Measurements from ENCODE around the gene SPINK7.
"Not testable (repeated sequence)": the region's sequence is repeated elsewhere in the genome, so short reads cannot be mapped to it uniquely, and the experiment has no call there.

The SPINK7 gene

DNA sequence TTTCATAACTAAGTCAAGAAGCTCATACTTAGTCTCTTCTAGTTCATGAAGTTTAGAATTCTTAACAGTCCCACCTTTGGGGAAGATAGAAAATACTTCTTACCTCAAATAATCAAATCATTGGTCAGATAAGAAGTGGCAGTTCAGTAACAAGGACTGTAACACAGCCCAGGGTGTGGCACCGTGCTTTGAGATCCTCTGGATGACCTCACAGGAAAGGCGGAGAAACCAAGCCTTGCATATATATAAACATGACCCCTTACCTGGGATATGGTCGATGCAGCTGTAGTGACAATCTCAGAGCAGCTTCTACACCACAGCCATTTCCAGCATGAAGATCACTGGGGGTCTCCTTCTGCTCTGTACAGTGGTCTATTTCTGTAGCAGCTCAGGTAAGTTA, at the start of gene SPINK7:
Gene SPINK7, plus strand, starts transcription at position 271 of the 400 bp plus-strand sequence. Its CDS starts 61 bp downstream, at position 332.
- H3K27ac ChIP-seq: no peak within 1 kb of the TSS
- TF ChIP-seq, protein P1, sequence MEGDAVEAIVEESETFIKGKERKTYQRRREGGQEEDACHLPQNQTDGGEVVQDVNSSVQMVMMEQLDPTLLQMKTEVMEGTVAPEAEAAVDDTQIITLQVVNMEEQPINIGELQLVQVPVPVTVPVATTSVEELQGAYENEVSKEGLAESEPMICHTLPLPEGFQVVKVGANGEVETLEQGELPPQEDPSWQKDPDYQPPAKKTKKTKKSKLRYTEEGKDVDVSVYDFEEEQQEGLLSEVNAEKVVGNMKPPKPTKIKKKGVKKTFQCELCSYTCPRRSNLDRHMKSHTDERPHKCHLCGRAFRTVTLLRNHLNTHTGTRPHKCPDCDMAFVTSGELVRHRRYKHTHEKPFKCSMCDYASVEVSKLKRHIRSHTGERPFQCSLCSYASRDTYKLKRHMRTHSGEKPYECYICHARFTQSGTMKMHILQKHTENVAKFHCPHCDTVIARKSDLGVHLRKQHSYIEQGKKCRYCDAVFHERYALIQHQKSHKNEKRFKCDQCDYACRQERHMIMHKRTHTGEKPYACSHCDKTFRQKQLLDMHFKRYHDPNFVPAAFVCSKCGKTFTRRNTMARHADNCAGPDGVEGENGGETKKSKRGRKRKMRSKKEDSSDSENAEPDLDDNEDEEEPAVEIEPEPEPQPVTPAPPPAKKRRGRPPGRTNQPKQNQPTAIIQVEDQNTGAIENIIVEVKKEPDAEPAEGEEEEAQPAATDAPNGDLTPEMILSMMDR (conservative IDR thresholded peaks at IDR 0.05): no peak

DNA sequence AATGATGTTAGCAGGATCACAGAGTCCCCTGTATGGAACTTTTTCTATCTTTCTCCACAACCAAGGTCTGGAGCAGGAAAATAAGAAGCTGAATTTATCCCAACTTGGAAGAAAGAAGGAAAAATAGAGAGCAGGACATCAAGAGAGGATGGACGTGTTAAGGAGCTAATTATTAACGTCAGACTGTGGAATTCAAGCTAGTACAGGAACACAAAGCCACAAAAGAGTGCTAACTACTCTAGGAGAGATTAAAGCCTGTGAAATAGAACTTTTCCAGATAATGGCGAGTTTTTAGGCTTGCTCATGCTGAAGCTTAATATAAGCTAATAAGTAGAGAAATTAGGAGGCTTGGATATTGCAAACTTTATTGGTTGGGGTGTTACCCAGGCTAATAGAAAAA, 44.3 kb upstream of the SPINK7 start:
- TF ChIP-seq, protein P1 (conservative IDR thresholded peaks at IDR 0.05): no peak

DNA sequence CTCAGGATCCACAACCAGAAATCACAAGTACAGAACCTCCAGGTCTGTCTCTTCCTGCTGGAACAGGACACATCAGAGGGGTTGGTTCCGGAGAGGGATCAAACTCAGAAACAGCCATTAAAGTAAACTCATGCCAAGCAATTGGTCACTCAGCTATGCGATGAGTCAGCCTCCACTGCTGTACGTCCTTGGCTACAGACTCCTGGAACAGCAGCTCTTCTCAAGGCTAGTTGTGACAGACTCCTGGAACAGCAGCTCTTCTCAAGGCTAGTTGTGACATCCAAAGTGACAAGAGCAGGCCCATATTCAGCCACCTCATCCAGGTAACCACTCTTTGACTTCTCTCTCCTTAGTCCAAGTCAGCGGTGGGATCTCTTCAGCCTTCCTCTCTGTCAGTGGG, 43.7 kb upstream of the SPINK7 start, which contains the start of gene SPINK13:
Gene SPINK13, plus strand, starts transcription at position 229 of the 400 bp plus-strand sequence. CDS start 1,279 bp downstream, outside the sequence.
- TF ChIP-seq, protein P1 (conservative IDR thresholded peaks at IDR 0.05): no peak
- H3K27ac ChIP-seq: no peak within 1 kb of the TSS

More for the DNA sequence above, 44.3 kb upstream of the SPINK7 start:
- no peak overlapping the region for H3K27ac ChIP-seq

DNA sequence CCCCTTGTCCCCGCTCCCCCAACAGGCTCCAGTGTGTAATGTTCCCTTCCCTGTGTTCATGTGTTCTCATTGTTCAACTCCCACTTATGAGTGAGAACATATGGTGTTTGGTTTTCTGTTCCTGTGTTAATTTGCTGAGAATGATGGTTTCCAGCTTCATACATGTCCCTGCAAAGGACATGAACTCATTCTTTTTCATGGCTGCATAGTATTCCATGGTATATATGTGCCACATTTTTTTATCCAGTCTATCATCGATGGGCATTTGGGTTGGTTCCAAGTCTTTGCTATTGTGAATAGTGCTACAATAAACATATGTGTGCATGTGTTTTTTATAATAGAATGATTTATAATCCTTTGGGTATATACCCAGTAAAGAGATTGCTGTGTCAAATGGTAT, 37.1 kb upstream of the SPINK7 start:
- not testable (repeated sequence) for H3K27ac ChIP-seq

DNA sequence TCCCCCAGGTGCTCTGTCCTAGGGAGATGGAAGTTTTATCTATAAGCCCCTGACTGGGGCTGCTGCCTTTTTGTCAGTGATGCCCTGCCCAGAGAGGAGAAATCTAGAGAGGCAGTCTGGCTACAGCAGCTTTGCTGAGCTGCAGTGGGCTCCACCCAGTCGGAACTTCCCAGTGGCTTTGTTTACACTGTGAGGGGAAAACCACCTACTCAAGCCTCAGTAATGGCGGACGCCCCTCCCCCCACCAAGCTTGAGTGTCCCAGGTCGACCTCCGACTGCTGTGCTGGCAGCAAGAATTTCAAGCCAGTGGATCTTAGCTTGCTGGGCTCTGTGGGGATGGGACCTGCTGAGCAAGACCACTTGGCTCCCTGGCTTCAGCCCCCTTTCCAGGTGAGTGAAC, 31.3 kb upstream of the SPINK7 start:
- H3K27ac ChIP-seq: not testable (repeated sequence)

DNA sequence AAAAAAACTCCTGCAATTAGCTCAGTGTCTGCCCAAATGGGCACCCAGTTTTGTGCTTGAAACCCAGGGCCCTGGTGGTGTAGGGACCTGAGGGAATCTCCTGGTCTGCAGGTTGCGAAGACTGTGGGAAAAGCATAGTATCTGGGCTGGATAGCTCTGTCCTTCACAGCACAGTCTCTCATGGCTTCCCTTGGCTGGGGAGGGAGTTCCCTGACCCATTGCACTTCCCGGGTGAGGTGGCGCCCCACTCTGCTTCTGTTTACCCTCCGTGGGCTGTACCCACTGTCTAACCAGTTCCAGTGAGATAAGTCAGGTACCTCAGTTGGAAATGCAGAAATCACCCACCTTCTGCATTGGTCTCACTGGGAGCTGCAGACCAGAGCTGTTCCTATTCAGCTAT, 30.9 kb upstream of the SPINK7 start:
- not testable (repeated sequence) for H3K27ac ChIP-seq

DNA sequence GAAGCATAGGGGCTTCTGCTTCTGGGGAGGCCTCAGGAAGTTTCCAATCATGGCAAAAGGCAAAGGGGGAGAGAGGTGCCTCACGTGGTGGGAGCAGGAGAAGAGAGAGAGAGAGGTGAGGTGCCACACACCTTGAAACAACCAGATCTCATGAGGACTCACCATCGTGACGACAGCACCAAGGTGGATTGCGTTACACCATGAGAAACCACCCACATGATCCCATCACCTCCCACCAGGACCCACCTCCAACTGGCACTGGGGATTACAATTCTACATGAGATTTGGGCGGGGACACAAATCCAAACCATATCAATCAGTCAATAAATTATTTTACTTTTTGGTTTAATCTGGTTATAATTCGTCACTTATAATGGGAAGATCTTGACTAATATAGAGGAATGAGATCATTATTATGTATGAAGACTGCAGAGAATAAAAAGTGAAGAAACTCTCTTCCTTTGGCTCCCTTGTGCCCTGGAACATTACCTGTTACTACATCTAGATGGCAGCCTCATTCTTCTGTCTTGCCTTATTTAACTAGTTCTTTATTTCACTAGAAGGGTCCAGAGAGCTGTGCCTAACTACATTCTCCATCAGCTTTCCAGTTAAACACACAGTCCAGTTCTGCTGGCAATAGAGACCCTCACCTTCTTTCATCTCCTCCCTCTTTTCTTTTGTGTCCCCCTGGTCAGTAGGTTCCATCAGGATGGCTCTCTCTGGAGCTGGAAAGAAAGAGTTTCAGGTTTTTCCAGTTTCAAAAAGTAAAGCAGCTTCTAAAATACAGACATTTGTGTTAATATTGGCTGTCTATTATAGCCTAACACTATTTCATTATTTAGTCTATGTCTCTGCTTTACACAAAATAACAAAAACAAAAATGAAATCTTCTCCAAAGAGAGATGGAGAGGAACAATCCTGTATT, 21.7 kb upstream of the SPINK7 start:
- H3K27ac ChIP-seq: peak overlapping the region; percentile 9; the same call in 1 of the 2 replicates
- TF ChIP-seq, protein P1 (conservative IDR thresholded peaks at IDR 0.05): peak; percentile 82

DNA sequence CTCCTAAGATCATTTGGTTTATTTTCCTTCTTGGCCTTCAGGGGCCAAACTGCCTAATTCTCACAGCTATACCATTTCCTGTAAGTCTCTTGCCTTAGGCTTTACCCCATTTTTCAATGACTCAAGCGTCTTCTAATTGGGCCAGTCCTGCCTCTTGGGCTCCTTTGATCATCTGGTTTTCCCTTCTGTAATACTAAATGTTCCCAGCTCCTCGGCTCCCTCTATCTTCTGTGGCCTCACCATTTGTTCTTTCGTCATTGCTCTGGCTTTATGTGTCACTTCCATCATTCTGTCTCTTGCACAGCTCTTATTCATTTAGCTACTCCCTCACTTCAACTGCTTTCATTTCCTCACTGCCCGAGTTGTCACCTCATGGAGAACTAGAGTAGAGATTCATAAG, 14.5 kb upstream of the SPINK7 start:
- no peak overlapping the region for H3K27ac ChIP-seq
- TF ChIP-seq, protein P1 (conservative IDR thresholded peaks at IDR 0.05): no peak

DNA sequence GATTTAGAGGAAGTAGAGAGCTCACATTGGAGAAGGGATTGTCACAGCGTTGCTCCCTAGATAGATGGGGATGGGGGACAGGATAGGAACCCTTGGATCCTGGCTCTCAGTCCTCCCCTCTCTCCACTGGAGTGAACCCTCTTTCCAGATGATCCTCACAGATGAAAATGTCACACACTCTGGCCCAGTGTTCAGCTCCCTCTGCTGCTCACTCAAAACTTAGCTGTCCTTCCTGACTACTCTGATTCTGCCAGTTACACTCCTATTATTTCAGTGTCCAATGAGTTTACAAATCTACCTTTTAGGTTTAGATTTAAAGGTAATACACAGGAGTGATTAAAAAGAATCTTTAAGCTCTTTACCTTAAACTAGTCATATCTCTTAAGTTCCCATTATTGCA, 5.8 kb upstream of the SPINK7 start:
- TF ChIP-seq, protein P1 (conservative IDR thresholded peaks at IDR 0.05): peak; percentile 40

More for the DNA sequence above, 5.8 kb upstream of the SPINK7 start:
- no peak overlapping the region for H3K27ac ChIP-seq
